HEK293T (cell line): ENCODE data around the gene VANGL1.

Source experiments
- ARNT ChIP-seq: fragments of 450-650 bp; IDR thresholded peaks from 2 replicates; pipeline ENCODE4 v1.6.1; 2017; ENCODE audit warnings: mild to moderate bottlenecking
- BHLHE40 ChIP-seq: fragments of 450-650 bp; IDR thresholded peaks from 2 replicates; pipeline ENCODE4 v1.6.1; 2016; ENCODE audit warnings: mild to moderate bottlenecking, moderate library complexity, borderline replicate concordance
- CTBP1 ChIP-seq: fragments of 450-650 bp; IDR thresholded peaks from 2 replicates; pipeline ENCODE4 v1.6.1; 2016; ENCODE audit warnings: borderline replicate concordance
- FOXA1 ChIP-seq: fragments of 450-650 bp; IDR thresholded peaks from 2 replicates; pipeline ENCODE4 v1.6.1; 2016; ENCODE audit warnings: mild to moderate bottlenecking
- FOXK2 ChIP-seq: fragments of 450-650 bp; IDR thresholded peaks from 2 replicates; pipeline ENCODE4 v1.6.1; 2016; ENCODE audit warnings: mild to moderate bottlenecking
- LEF1 ChIP-seq: fragments of 450-650 bp; IDR thresholded peaks from 2 replicates; pipeline ENCODE4 v1.6.1; 2017; ENCODE audit warnings: mild to moderate bottlenecking, borderline replicate concordance
- NFRKB ChIP-seq: fragments of 450-650 bp; IDR thresholded peaks from 2 replicates; pipeline ENCODE4 v1.6.1; 2016; ENCODE audit warnings: mild to moderate bottlenecking, moderate library complexity
- SP1 ChIP-seq: fragments of 450-650 bp; IDR thresholded peaks from 2 replicates; pipeline ENCODE4 v1.6.1; 2017
- SUZ12 ChIP-seq: fragments of 450-650 bp; IDR thresholded peaks from 2 replicates; pipeline ENCODE4 v1.6.1; 2016; ENCODE audit warnings: mild to moderate bottlenecking
- TARDBP ChIP-seq: fragments of 450-650 bp; IDR thresholded peaks from 2 replicates; pipeline ENCODE4 v1.6.1; 2016
- ZNF384 ChIP-seq: fragments of 450-650 bp; IDR thresholded peaks from 2 replicates; pipeline ENCODE4 v1.6.1; 2016
- TF ChIP-seq, protein P1 (sequence below): fragments of 450-650 bp; IDR thresholded peaks from 2 replicates; pipeline ENCODE4 v1.6.1; 2016

GRCh38 chr1:115719285-115719684 lies 77.5 kb downstream of the VANGL1 start:
- TF ChIP-seq CTBP1 (no peak), FOXK2 (no peak), FOXA1 (no peak), SUZ12 (no peak), LEF1 (no peak), SP1 (no peak), NFRKB (no peak), BHLHE40 (no peak), ZNF384 (no peak), TARDBP (no peak), ARNT (no peak)
- TF ChIP-seq, protein P1, sequence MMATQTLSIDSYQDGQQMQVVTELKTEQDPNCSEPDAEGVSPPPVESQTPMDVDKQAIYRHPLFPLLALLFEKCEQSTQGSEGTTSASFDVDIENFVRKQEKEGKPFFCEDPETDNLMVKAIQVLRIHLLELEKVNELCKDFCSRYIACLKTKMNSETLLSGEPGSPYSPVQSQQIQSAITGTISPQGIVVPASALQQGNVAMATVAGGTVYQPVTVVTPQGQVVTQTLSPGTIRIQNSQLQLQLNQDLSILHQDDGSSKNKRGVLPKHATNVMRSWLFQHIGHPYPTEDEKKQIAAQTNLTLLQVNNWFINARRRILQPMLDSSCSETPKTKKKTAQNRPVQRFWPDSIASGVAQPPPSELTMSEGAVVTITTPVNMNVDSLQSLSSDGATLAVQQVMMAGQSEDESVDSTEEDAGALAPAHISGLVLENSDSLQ, result no peak
